Neural cell (in vitro differentiated cells): ENCODE data around the gene NREP.

ENCODE experiments used
- CTCF ChIP-seq: fragments of 450-650 bp; IDR thresholded peaks from 2 replicates; pipeline ENCODE4 v1.5.1; 2014; ENCODE audit warnings: antibody characterized with exemption, mild to moderate bottlenecking, moderate library complexity; ENCODE audit not compliant: poor library complexity, severe bottlenecking
- POLR2AphosphoS5 ChIP-seq: IDR thresholded peaks from 2 replicates; pipeline ENCODE4 v1.6.1; 2012
- REST ChIP-seq: IDR thresholded peaks from 2 replicates; pipeline ENCODE4 v1.6.1; 2012; ENCODE audit warnings: borderline replicate concordance

- TF ChIP-seq POLR2AphosphoS5: no peak
- no peak for TF ChIP-seq CTCF
- no peak for TF ChIP-seq REST
Measured at GRCh38 chr5:111722140-111722539, 34.9 kb downstream of the NREP start.
